Liver (tissue), 9 donors: ENCODE results near the gene POU2F2. TPM values are rescaled to one million over a fixed set of nuclear protein-coding genes. Genes with fewer than 3 reads are reported as not detected.

Source experiments
- DNase-seq: peaks from one replicate; pipeline ENCODE4 v3.0.0-alpha.2; 2017; ENCODE audit warnings: low spot score
- H3K27ac ChIP-seq, 2 donors: one replicate each; pipeline ENCODE4 v1.7.0; 2013; ENCODE audit warnings: inconsistent platforms in 2 of 2, low read length in 2 of 2, control low read depth in 1 of 2, low read depth in 1 of 2, mild to moderate bottlenecking in 1 of 2
- H3K27me3 ChIP-seq, 4 donors: one replicate each; pipeline versions ENCODE4 v1.6.1 to v1.7.0; 2013; ENCODE audit warnings: low read length in 3 of 4, inconsistent platforms in 1 of 4, mild to moderate bottlenecking in 1 of 4, moderate library complexity in 1 of 4; ENCODE audit not compliant: control insufficient read depth in 4 of 4, insufficient read depth in 4 of 4
- H3K36me3 ChIP-seq, 4 donors: one replicate each; pipeline versions ENCODE4 v1.6.1 to v1.7.0; 2013; ENCODE audit warnings: low read length in 3 of 4, mild to moderate bottlenecking in 3 of 4, low read depth in 1 of 4, moderate library complexity in 1 of 4; ENCODE audit not compliant: control insufficient read depth in 4 of 4, insufficient read depth in 3 of 4
- H3K4me1 ChIP-seq, 4 donors: one replicate each; pipeline versions ENCODE4 v1.6.1 to v1.7.0; 2013; ENCODE audit warnings: low read length in 3 of 4, mild to moderate bottlenecking in 3 of 4, moderate library complexity in 1 of 4; ENCODE audit not compliant: control insufficient read depth in 4 of 4, insufficient read depth in 4 of 4
- H3K4me3 ChIP-seq, 3 donors: one replicate each; pipeline versions ENCODE4 v1.6.1 to v1.7.0; 2013; ENCODE audit warnings: low read length in 3 of 3, control low read depth in 1 of 3, low read depth in 1 of 3, mild to moderate bottlenecking in 1 of 3
- H3K9ac ChIP-seq, 2 donors: one replicate each; pipeline ENCODE4 v1.7.0; 2013; ENCODE audit warnings: low read length in 2 of 2, mild to moderate bottlenecking in 2 of 2, moderate library complexity in 2 of 2, control low read depth in 1 of 2, low read depth in 1 of 2
- H3K9me3 ChIP-seq, 4 donors: one replicate each; pipeline versions ENCODE4 v1.6.1 to v1.7.0; 2013; ENCODE audit warnings: low read length in 3 of 4; ENCODE audit not compliant: control insufficient read depth in 4 of 4
- ATF3 ChIP-seq: IDR thresholded peaks from 2 replicates; pipeline ENCODE4 v1.6.1; 2016; ENCODE audit warnings: antibody characterized with exemption
- EGR1 ChIP-seq, 2 donors: IDR thresholded peaks; 2 replicates each; pipeline ENCODE4 v1.6.1; 2016 to 2018; ENCODE audit warnings: antibody characterized with exemption in 2 of 2, low read depth in 2 of 2
- FOXA1 ChIP-seq: IDR thresholded peaks from 2 replicates; pipeline ENCODE4 v1.6.1; 2016; ENCODE audit warnings: antibody characterized with exemption
- FOXA2 ChIP-seq: IDR thresholded peaks from 2 replicates; pipeline ENCODE4 v1.6.1; 2016; ENCODE audit warnings: antibody characterized with exemption
- GABPA ChIP-seq, 2 donors: IDR thresholded peaks in 1 of 2; conservative IDR thresholded peaks in 1 of 2; 2 replicates each; pipeline ENCODE4 v1.6.1; 2016; ENCODE audit warnings: antibody characterized with exemption in 2 of 2, mild to moderate bottlenecking in 1 of 2, moderate library complexity in 1 of 2
- HNF4A ChIP-seq, 2 donors: conservative IDR thresholded peaks; 2 replicates each; pipeline ENCODE4 v1.6.1; 2016; ENCODE audit warnings: antibody characterized with exemption in 2 of 2, mild to moderate bottlenecking in 2 of 2
- HNF4G ChIP-seq: IDR thresholded peaks from 2 replicates; pipeline ENCODE4 v1.6.1; 2016; ENCODE audit warnings: antibody characterized with exemption
- JUND ChIP-seq, 2 donors: IDR thresholded peaks; 2 replicates each; pipeline ENCODE4 v1.6.1; 2016; ENCODE audit warnings: antibody characterized with exemption in 2 of 2
- NR2F2 ChIP-seq: IDR thresholded peaks from 2 replicates; pipeline ENCODE4 v1.6.1; 2016; ENCODE audit warnings: antibody characterized with exemption
- RAD21 ChIP-seq, 2 donors: IDR thresholded peaks; 2 replicates each; pipeline ENCODE4 v1.6.1; 2016; ENCODE audit warnings: antibody characterized with exemption in 2 of 2, mild to moderate bottlenecking in 2 of 2
- RXRA ChIP-seq, 2 donors: IDR thresholded peaks; 2 replicates each; pipeline ENCODE4 v1.6.1; 2017 to 2018; ENCODE audit warnings: antibody characterized with exemption in 2 of 2, mild to moderate bottlenecking in 1 of 2
- SP1 ChIP-seq: IDR thresholded peaks from 2 replicates; pipeline ENCODE4 v1.6.1; 2018; ENCODE audit warnings: antibody characterized with exemption, mild to moderate bottlenecking
- TAF1 ChIP-seq: conservative IDR thresholded peaks from 2 replicates; pipeline ENCODE4 v1.6.1; 2016; ENCODE audit warnings: antibody characterized with exemption, mild to moderate bottlenecking
- YY1 ChIP-seq: IDR thresholded peaks from 2 replicates; pipeline ENCODE4 v1.6.1; 2016; ENCODE audit warnings: antibody characterized with exemption, mild to moderate bottlenecking
- WGBS: extraction: QIAGEN DNeasy Blood & Tissue Kit; methylation state at CpG from one replicate; pipeline ENCODE4 v1.1.7; 2013; 5-methylcytosine and 5-hydroxymethylcytosine counted together
- polyA plus RNA-seq, 2 donors: library from polyadenylated mRNA; stranded (reverse) in 1 of 2; unstranded in 1 of 2; fragments of 200-250 nt in 1 of 2; fragments of >200 nt in 1 of 2; fragmentation: Nextera tagmentation in 1 of 2; extraction: Ambion mirVana in 1 of 2; gene quantifications; one replicate each; pipeline versions ENCODE4 v1.2.1 to v1.2.3, GENCODE V29; 2013 to 2015
- total RNA-seq, 2 donors: library from RNA; depleted of rRNA; stranded (reverse); fragments of >200 nt; gene quantifications; one replicate each; pipeline ENCODE4 v1.2.3, GENCODE V29; 2014
- TF ChIP-seq, protein P1 (sequence below): IDR thresholded peaks from 2 replicates; pipeline ENCODE4 v1.6.1; 2016; ENCODE audit warnings: antibody characterized with exemption
- TF ChIP-seq, protein P2 (sequence below): IDR thresholded peaks from 2 replicates; pipeline ENCODE4 v1.6.1; 2016; ENCODE audit warnings: antibody characterized with exemption, mild to moderate bottlenecking
- TF ChIP-seq, protein P3 (sequence below): IDR thresholded peaks from 2 replicates; pipeline ENCODE4 v1.6.1; 2016; ENCODE audit warnings: antibody characterized with exemption
- TF ChIP-seq, protein P4 (sequence below): fragments of 150-350 bp; IDR thresholded peaks from 2 replicates; pipeline ENCODE4 v1.5.1; 2017; ENCODE audit warnings: improper control_type of control experiment, low read depth, low read length; ENCODE audit not compliant: missing input control
- donor health status: healthy.
- donor health status: healthy.
- donor health status: healthy.
- donor health status: healthy.
- donor health status: healthy.

Gene POU2F2
- total and polyA plus RNA-seq, 4 donors = 0.75 to 1.2 (median 0.97) TPM

DNA sequence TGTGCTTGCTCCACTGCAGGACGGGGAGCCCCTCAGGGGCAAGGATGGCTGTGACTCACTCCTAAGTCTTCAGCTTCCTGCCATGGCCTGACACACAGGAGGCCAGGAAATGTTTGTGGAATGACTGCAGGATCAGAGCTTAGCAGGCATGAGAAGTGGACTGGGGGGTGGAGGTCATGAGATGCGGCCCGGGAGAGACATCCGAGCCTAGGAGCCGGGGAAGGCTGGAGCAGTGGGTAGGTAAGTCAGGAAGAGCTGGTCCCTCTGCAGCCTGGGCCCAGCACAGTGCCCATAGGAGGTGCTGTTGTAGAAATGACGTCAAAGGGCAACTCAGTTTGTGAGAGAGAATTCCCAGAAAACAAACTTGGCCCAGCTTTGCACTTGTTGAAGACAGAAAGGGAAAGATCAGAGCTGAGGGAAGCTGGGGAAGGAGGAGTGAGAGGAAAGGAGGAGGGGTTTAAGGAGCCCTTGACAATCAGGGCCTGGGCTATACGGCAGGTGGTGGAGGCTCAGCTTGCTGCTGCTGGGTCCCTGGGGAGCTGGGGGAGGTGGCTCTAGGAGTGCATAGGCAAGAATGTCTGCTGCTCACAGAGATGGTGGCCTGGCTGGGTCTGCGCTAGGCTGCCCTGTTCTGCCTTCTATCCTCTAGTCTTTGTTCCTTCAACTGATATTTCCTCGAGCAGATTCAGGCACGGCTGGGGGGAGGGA lies 18.5 kb downstream of the POU2F2 start (continued):
- TF ChIP-seq RXRA (IDR thresholded peaks at IDR 0.05) (no peak), RAD21 (IDR thresholded peaks at IDR 0.05) (no peak)
- TF ChIP-seq, protein P1, sequence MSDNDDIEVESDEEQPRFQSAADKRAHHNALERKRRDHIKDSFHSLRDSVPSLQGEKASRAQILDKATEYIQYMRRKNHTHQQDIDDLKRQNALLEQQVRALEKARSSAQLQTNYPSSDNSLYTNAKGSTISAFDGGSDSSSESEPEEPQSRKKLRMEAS = no peak

GRCh38 chr19:42111811-42112210 lies 20.4 kb downstream of the POU2F2 start:
- Histone ChIP-seq H3K36me3 (no peaks in the 10 kb centered on the region), H3K4me3 (no peak overlapping the region), H3K9me3 (no peaks in the 10 kb centered on the region), H3K9ac (no peak overlapping the region), H3K4me1 (no peaks in the 10 kb centered on the region), H3K27me3 (peaks cover 0 to 2% (median 0%) of the 10 kb centered on the region in 4 donors), H3K27ac (no peak overlapping the region)
- 79% methylated on average over 3 of the region's 3 CpGs for WGBS
- DNase-seq = no peak
- TF ChIP-seq, protein P1 = no peak
- TF ChIP-seq ATF3 = no peak
- no peak for TF ChIP-seq GABPA (IDR thresholded peaks at IDR 0.05 in 1 of 2, conservative IDR thresholded peaks at IDR 0.05 in 1 of 2)
- TF ChIP-seq EGR1 (IDR thresholded peaks at IDR 0.05; ENCODE audit: low read depth in 2 of 2) = no peak
- TF ChIP-seq SP1 = no peak
- TF ChIP-seq HNF4A (conservative IDR thresholded peaks at IDR 0.05) = no peak
- TF ChIP-seq YY1 = no peak
- no peak for TF ChIP-seq NR2F2
- TF ChIP-seq FOXA2 = no peak
- TF ChIP-seq RXRA (IDR thresholded peaks at IDR 0.05) = no peak
- TF ChIP-seq, protein P2, sequence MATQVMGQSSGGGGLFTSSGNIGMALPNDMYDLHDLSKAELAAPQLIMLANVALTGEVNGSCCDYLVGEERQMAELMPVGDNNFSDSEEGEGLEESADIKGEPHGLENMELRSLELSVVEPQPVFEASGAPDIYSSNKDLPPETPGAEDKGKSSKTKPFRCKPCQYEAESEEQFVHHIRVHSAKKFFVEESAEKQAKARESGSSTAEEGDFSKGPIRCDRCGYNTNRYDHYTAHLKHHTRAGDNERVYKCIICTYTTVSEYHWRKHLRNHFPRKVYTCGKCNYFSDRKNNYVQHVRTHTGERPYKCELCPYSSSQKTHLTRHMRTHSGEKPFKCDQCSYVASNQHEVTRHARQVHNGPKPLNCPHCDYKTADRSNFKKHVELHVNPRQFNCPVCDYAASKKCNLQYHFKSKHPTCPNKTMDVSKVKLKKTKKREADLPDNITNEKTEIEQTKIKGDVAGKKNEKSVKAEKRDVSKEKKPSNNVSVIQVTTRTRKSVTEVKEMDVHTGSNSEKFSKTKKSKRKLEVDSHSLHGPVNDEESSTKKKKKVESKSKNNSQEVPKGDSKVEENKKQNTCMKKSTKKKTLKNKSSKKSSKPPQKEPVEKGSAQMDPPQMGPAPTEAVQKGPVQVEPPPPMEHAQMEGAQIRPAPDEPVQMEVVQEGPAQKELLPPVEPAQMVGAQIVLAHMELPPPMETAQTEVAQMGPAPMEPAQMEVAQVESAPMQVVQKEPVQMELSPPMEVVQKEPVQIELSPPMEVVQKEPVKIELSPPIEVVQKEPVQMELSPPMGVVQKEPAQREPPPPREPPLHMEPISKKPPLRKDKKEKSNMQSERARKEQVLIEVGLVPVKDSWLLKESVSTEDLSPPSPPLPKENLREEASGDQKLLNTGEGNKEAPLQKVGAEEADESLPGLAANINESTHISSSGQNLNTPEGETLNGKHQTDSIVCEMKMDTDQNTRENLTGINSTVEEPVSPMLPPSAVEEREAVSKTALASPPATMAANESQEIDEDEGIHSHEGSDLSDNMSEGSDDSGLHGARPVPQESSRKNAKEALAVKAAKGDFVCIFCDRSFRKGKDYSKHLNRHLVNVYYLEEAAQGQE = no peak
- TF ChIP-seq HNF4G = no peak
- TF ChIP-seq TAF1 = no peak
- TF ChIP-seq JUND (IDR thresholded peaks at IDR 0.05) = no peak
- TF ChIP-seq, protein P3, sequence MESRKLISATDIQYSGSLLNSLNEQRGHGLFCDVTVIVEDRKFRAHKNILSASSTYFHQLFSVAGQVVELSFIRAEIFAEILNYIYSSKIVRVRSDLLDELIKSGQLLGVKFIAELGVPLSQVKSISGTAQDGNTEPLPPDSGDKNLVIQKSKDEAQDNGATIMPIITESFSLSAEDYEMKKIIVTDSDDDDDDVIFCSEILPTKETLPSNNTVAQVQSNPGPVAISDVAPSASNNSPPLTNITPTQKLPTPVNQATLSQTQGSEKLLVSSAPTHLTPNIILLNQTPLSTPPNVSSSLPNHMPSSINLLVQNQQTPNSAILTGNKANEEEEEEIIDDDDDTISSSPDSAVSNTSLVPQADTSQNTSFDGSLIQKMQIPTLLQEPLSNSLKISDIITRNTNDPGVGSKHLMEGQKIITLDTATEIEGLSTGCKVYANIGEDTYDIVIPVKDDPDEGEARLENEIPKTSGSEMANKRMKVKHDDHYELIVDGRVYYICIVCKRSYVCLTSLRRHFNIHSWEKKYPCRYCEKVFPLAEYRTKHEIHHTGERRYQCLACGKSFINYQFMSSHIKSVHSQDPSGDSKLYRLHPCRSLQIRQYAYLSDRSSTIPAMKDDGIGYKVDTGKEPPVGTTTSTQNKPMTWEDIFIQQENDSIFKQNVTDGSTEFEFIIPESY = no peak
- TF ChIP-seq, protein P4, sequence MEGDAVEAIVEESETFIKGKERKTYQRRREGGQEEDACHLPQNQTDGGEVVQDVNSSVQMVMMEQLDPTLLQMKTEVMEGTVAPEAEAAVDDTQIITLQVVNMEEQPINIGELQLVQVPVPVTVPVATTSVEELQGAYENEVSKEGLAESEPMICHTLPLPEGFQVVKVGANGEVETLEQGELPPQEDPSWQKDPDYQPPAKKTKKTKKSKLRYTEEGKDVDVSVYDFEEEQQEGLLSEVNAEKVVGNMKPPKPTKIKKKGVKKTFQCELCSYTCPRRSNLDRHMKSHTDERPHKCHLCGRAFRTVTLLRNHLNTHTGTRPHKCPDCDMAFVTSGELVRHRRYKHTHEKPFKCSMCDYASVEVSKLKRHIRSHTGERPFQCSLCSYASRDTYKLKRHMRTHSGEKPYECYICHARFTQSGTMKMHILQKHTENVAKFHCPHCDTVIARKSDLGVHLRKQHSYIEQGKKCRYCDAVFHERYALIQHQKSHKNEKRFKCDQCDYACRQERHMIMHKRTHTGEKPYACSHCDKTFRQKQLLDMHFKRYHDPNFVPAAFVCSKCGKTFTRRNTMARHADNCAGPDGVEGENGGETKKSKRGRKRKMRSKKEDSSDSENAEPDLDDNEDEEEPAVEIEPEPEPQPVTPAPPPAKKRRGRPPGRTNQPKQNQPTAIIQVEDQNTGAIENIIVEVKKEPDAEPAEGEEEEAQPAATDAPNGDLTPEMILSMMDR = no peak
- TF ChIP-seq RAD21 (IDR thresholded peaks at IDR 0.05) = no peak
- no peak for TF ChIP-seq FOXA1
